Stimulated activated CD4-positive, alpha-beta T cell treated with anti-CD3 and anti-CD28 coated beads, Interleukin-1b, Interleukin-23, amount 100 ng/mL, for 4 hours (primary cell): ENCODE measurements around the gene TCEANC.

Experiments
- DNase-seq, 2 donors: peaks; one replicate each; pipeline ENCODE4 v3.0.0-alpha.2; 2020; ENCODE audit warnings: low read depth in 2 of 2

The TCEANC gene

DNA sequence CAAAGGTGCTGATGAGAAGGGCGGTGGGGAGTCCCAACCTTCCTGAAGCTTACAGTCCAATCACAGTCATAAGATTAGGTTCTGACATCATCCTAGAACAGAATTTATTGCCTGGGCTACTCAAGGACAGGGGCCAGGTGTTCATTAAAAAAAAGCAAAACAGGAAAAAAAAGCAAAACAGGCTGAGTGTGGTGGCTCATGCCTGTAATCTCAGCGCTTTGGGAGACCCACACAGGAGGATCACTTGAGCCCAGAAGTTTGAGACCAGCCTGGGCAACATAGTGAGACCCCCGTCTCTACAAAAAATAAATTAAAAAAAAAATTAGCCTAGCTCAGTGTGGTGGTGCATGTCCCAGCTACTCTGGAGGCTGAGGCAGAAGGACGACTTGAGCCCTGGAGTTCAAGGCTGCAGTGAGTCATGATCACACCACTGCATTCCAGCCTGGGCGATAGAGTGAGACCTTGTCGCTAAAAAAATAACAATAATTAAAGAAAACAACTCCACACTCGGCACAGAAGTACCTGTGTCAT lies 39.0 kb downstream of the TCEANC start:
- no peak for DNase-seq

DNA sequence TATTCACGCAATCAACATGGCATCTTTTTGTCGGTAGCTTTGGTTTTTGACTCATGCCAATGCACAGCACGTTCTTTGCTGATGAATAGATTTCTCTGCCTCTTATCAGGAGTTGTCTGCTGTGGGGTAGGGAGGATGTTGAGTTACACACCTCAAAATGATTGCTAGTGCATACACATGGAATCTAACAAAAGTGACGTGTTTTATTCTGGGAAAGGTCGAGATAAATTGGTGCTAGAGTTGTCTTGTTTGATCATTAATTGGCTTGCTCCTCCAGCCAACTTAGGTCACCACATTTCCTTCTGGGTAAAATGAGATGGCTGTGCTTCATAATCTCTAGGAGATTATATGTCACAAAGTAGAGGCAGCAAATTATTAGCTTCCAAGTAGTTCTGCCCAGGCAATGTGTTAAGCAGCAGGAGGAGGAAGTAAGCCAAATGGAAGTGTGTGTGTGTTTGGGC lies 39.9 kb downstream of the TCEANC start:
- DNase-seq: no peak

DNA sequence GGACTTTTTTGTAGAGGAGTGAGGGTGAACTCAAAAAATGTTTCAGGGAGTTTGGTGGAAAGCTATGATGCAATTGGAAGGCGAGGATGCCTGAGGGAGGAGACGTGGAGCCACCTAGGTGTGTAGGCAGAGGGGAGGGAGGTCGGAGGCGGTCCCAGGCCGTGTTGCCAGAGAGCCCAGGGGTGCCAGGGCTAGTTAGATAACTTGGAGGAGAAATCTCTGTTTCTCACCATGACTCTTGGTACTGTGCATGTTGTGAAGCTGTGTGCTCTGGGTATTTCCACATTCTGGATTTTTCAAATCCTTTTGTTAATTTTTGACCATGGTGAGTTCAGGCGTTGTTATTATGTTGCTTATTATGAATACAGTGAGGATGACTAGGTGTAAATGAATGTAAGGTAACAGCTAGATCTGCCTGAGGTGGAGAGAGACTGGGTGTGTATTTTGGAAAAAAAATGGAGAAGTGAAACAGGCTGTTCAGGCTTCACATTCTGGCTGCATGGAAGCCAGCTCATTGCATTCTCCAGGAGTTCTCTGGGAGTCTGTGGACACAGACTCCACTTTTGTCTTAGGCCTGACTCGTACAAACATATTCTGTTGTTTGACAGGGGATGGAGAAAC lies 40.5 kb downstream of the TCEANC start:
- DNase-seq: no peak

DNA sequence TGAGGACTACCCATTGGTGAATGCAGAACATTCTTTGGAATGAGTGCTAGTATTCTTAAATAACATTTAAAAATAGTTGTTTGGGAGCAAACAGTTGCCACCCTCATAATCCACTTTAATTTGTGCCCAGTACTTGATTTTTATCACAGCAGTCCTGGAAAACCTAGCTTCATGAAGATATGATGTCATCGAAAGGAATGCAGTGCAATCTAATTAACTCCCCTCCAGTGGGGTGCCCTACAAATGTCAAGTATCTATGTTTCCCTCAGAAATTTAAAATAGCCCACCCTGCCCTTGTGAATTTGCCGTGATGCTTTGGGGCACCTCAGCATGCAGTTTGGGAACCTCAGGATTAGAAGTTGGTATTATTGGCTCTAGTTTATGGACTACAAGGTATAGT lies 41.4 kb downstream of the TCEANC start:
- no peak for DNase-seq

DNA sequence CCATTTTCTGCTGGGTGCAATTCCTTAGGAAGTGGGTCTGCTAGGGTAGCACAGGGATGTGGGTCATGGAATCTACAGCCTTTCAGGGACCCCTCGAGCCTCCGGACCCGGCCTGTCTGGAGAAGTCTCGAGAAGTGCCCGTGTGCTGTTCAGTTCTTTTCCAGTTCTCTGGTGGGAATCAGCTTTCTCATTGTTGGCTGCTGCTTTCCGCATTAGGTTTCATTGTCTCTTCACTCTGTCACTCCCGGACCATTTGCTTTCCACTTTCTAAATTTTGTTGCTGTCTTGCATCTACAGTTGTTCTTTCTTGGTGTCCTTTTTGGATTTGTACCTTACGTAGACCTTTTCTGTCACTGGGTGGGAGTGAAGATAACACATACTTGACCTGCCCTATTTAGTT lies 42.0 kb downstream of the TCEANC start:
- no peak for DNase-seq

DNA sequence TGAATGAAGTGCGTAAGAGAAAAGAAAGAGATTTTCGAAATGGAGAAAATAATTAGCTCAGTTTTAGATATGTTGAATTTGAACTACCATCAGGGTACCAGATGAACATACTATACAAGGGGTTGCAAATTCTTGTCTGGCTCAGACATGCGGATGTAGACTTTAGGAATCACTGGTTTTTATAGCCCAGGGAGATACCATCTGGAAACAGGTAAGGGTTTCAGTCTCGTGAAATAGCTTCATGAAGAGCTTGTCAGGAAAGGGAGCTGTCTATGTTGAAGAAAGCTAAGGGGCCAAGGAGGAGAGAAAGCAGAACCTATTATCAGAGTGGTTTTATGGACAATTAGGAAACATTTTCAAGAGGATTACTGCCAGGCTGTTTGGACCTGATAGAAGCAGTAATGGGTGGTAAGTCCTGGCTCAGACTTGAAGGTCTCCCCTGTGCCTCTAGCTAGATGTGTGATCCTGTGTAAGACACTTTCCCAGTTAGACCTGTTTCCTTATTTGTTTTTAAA lies 42.7 kb downstream of the TCEANC start:
- no peak for DNase-seq

DNA sequence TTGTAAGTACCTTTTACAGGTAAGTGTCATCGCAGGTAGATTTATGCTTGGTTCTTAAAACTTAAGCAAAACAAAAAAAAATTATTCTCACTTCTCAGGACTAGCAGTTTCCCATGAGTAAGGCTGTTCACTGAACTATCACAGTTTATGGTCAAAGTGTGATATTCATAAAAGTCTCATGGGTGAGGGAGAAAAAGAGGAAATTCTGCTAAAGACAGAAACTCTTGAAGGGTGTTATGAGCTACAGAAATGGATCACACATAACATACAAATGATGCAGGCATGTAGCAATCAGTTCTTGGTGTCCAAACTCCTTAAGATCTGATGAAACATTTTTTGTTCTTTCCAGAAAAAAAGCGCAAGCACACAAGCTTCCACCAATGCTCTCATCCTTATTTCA lies 44.5 kb downstream of the TCEANC start:
- DNase-seq: no peak

DNA sequence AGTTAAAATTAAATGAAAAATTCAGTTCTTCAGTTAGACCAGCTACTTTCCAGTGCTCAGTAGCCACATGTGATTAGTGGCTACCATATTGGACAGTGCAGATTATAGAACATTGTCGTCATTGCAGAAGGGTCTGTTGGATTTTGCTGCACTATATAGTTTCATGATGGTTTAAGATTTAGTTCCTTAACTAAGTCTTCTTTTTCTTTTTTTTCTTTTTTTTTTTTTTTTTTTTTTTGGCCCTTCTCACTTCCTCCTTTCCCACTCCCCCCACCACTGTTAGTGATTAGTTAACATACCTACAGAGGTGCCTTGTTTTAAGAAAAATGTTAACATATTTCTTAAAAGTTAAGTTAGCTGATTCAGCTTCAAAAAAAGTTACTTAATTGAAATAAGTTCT lies 45.0 kb downstream of the TCEANC start:
- no peak for DNase-seq

DNA sequence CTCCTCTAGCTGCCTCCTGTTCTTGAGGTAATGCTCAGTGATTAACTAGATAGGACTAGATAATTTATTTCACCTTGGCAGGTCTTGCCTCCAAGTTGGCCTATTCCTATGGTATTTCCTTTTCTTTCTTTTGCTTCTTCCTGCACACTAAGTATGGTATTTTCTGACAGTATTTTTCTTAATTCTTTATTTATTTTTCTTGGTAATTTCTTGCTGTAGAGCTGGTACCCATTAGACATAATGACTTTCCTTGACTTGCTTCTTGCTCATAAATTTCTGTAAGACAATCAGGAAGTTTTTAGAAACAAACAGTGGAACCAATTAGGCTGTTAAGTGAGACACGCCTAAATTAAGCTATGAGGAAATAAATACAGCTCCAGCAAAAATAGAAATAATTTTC lies 45.5 kb downstream of the TCEANC start:
- no peak for DNase-seq

DNA sequence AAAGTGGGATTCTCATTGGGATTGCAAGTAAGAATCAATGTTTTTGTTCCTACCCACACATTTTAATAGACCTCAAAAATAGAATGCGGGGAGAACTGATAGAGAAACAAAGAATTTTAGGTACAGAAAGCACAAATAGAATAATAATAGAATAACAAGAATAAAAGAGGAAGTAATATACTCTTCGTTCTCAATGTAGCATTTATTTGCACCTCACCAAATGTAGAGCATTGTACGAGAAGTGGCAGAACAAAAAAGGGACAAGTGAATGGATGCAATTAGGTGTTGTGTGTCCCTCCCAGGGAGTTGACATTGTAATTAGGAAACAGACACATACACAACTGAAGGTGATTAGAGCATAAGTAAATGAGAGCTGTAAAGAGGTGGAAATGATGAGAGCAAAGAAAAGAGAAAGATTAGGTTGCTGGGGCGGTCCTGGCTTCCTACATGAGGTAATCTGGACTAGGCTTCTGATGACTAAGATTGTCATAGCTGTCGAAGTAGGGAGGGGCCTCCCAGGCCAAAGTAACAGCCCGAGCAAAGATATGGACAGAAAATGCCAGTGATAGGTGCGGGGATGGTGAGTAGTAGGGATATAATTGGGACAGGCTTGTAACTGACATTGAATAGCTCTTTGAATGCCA lies 46.4 kb downstream of the TCEANC start:
- no peak for DNase-seq

DNA sequence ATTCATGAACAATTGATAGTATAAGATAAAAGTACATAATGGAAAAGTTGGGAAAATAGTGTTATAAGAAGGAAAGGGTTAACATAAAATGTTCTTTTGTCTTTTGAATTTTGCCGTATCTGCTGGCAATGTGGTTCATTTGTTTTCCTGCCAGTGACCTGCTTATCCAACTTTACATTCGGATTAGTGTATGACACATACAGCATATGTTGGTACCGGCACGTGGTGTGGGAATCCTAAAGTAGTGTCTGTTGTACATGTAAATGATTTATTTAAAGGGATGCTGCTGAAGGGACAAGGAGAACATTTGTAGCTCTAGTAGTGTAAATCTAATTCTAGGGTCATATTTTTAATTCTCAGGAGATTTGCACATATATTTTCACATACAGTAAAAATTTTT lies 47.4 kb downstream of the TCEANC start:
- no peak for DNase-seq

DNA sequence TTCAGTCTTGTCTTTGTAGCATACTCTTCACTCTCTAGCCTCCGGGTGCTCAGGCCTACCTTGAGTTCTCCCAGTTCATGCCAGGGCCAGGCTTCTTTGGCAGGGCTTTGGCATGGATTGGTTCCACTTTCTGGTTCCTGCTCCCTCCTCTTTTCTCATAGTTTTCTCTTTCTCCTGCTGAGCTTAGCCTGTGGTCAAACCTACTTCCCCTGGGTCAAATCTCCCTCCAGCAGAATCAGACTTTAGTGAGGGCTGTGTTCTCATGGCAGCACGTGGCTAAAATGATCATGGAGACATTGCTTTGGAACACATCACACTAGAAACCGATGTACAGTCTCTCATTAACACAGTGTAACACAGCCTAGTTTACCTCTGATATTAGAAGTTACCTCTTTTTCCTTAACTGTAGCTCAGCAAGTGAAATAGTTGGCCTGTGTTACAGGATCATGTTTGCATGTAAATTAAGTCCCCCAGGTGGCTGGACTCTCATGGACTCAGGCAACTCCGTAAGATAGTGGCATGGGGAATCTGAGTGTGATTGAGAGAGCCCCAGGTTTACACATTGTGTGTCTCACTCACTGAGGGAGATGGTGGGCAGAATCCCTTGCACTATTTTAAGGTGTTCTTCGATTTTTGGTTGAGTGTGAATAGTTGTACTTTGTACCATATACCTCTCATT lies 49.3 kb downstream of the TCEANC start:
- no peak for DNase-seq

DNA sequence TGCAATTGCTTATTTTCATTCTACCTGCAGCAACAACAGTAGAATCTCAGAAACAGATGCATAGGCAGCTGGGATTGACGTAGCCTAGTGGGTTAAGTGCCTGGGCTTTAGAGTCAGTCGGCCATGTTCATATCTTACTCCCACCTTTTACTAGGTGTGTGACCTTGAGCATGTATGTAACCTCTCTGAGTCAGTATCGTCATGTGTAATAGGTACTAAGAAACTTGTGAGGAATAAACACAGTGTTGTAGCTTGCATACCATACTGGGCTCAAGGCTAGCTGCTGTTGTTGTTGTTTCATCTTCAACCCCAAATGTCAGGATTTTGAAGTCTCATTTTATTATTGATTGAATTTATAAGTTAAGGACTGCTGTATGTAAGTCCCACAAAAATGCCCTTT lies 50.2 kb downstream of the TCEANC start:
- DNase-seq: no peak

DNA sequence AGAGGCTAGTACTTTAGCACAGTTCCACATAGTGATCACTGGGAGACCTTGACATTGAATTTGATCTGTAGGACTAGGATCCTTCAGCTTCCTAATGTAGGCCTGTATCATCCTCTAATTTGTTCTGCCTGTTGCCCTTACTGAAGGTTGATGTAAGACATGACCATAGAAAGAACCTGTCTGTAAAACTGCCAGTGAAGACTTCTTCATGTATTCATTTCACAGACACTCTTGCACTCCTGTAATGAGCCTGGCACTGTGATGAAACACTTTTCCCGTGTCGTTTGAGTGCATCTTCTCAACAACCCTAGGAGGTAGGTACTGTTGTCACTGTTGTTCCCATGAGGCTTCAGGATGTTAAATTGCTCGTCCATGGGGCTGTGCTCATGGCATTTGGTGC lies 50.6 kb downstream of the TCEANC start:
- no peak for DNase-seq

DNA sequence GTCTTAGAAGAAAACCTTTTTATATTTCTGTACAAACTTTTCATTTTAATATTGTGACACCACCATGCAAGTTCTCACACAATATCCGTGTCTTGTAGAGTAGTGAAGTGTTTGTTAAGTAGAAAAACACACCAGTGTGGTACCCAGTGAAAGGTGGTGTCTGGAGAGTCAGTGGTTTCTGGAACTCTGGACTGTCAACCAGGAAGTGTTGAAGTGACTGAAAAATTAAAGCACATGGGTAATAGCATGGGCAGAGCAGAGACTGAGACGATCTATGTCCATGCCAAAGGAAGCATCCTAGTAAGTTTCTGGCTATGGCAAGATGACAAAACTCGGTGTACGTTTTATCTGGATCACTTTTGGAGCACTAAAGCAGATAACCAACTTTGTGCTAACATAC lies 58.2 kb downstream of the TCEANC start:
- no peak for DNase-seq
